GM18508 (cell line): ENCODE measurements around the gene CCR5AS.

Experiments used
- ATAC-seq: cut with Tn5 transposase; IDR thresholded peaks from one replicate; pipeline ENCODE4 v1.9.1; 2021; ENCODE audit warnings: moderate number of reproducible peaks; ENCODE audit not compliant: insufficient read depth, unreplicated experiment

CCR5AS gene

GRCh38 chr3:46324036-46324435 lies 82.8 kb downstream of the CCR5AS start:
- no peak for ATAC-seq

- ATAC-seq = no peak
These were observed 85.3 kb downstream of the CCR5AS start for GRCh38 chr3:46321461-46322104.

- no peak for ATAC-seq
These were observed 88.5 kb downstream of the CCR5AS start for GRCh38 chr3:46318207-46318927.

- no peak for ATAC-seq
These were observed 90.7 kb downstream of the CCR5AS start for GRCh38 chr3:46316206-46316605.

GRCh38 chr3:46314517-46314916 lies 92.3 kb downstream of the CCR5AS start:
- no peak for ATAC-seq
